ENCODE data around the gene DFFA.
A peak's percentile ranks its signal among the peaks of the same experiment; 100 is the strongest.

The DFFA gene

GRCh38 chr1:10516925-10517676 is 44.8 kb upstream of the DFFA start:
- Histone ChIP-seq H3K36me3 (ENCODE audit: insufficient read depth, insufficient read length, low read length) (peaks cover 3% of the 10 kb centered on the region), H3K4me1 (ENCODE audit: insufficient read depth, insufficient read length) (peaks cover 5% of the 10 kb centered on the region), H3K27me3 (ENCODE audit: insufficient read depth, insufficient read length) (no peaks in the 10 kb centered on the region), H3K4me3 (ENCODE audit: insufficient read length, low read depth) (no peak overlapping the region), H3K9me3 (ENCODE audit: insufficient read depth, low read length) (no peaks in the 10 kb centered on the region), H3K9ac (ENCODE audit: insufficient read length, low read depth) (no peak overlapping the region)
- no peak for DNase-seq (ENCODE audit: low read depth, low spot score)
- no peak for TF ChIP-seq ZNF274 (IDR thresholded peaks at IDR 0.05; ENCODE audit: low read depth, low read length)
- no peak for TF ChIP-seq SUZ12 (IDR thresholded peaks at IDR 0.05; ENCODE audit: extremely low read depth, insufficient read depth, insufficient read length)
- TF ChIP-seq YY1 (IDR thresholded peaks at IDR 0.05; ENCODE audit: insufficient read depth, insufficient read length): no peak

GRCh38 chr1:10515976-10516750 is 43.8 kb upstream of the DFFA start:
- Histone ChIP-seq H3K4me1 (ENCODE audit: insufficient read depth, insufficient read length) (peaks cover 5% of the 10 kb centered on the region), H3K36me3 (ENCODE audit: insufficient read depth, insufficient read length, low read length) (peaks cover 2% of the 10 kb centered on the region), H3K9me3 (ENCODE audit: insufficient read depth, low read length) (no peaks in the 10 kb centered on the region), H3K9ac (ENCODE audit: insufficient read length, low read depth) (no peak overlapping the region), H3K27me3 (ENCODE audit: insufficient read depth, insufficient read length) (no peaks in the 10 kb centered on the region), H3K4me3 (ENCODE audit: insufficient read length, low read depth) (no peak overlapping the region)
- TF ChIP-seq SUZ12 (IDR thresholded peaks at IDR 0.05; ENCODE audit: extremely low read depth, insufficient read depth, insufficient read length): no peak
- TF ChIP-seq ZNF274 (IDR thresholded peaks at IDR 0.05; ENCODE audit: low read depth, low read length): no peak
- no peak for TF ChIP-seq YY1 (IDR thresholded peaks at IDR 0.05; ENCODE audit: insufficient read depth, insufficient read length)
- no peak for DNase-seq (ENCODE audit: low read depth, low spot score)

GRCh38 chr1:10515301-10515975 is 43.1 kb upstream of the DFFA start:
- no peak for DNase-seq (ENCODE audit: low read depth, low spot score)
- H3K9ac ChIP-seq (ENCODE audit: insufficient read length, low read depth): no peak overlapping the region
- TF ChIP-seq ZNF274 (IDR thresholded peaks at IDR 0.05; ENCODE audit: low read depth, low read length) (no peak), SUZ12 (IDR thresholded peaks at IDR 0.05; ENCODE audit: extremely low read depth, insufficient read depth, insufficient read length) (no peak), YY1 (IDR thresholded peaks at IDR 0.05; ENCODE audit: insufficient read depth, insufficient read length) (no peak)
- no peaks in the 10 kb centered on the region for H3K9me3 ChIP-seq (ENCODE audit: insufficient read depth, low read length)
- peaks cover 7% of the 10 kb centered on the region for H3K4me1 ChIP-seq (ENCODE audit: insufficient read depth, insufficient read length)
- peaks cover 2% of the 10 kb centered on the region for H3K36me3 ChIP-seq (ENCODE audit: insufficient read depth, insufficient read length, low read length)
- H3K4me3 ChIP-seq (ENCODE audit: insufficient read length, low read depth): no peak overlapping the region
- H3K27me3 ChIP-seq (ENCODE audit: insufficient read depth, insufficient read length): no peaks in the 10 kb centered on the region

- no peak for DNase-seq (ENCODE audit: low read depth, low spot score)
Observed at GRCh38 chr1:10514490-10515235, 42.3 kb upstream of the DFFA start.

GRCh38 chr1:10513199-10513598 is 40.9 kb upstream of the DFFA start:
- Histone ChIP-seq H3K9me3 (ENCODE audit: insufficient read depth, low read length) (no peaks in the 10 kb centered on the region), H3K27me3 (ENCODE audit: insufficient read depth, insufficient read length) (no peaks in the 10 kb centered on the region), H3K36me3 (ENCODE audit: insufficient read depth, insufficient read length, low read length) (peaks cover 2% of the 10 kb centered on the region), H3K9ac (ENCODE audit: insufficient read length, low read depth) (no peak overlapping the region), H3K4me3 (ENCODE audit: insufficient read length, low read depth) (no peak overlapping the region), H3K4me1 (ENCODE audit: insufficient read depth, insufficient read length) (peaks cover 10% of the 10 kb centered on the region)
- no peak for DNase-seq (ENCODE audit: low read depth, low spot score)
- TF ChIP-seq YY1 (IDR thresholded peaks at IDR 0.05; ENCODE audit: insufficient read depth, insufficient read length) (no peak), ZNF274 (IDR thresholded peaks at IDR 0.05; ENCODE audit: low read depth, low read length) (no peak), SUZ12 (IDR thresholded peaks at IDR 0.05; ENCODE audit: extremely low read depth, insufficient read depth, insufficient read length) (no peak)

More at GRCh38 chr1:10514490-10515235, 42.3 kb upstream of the DFFA start:
- no peaks in the 10 kb centered on the region for H3K9me3 ChIP-seq (ENCODE audit: insufficient read depth, low read length)
- H3K27me3 ChIP-seq (ENCODE audit: insufficient read depth, insufficient read length): no peaks in the 10 kb centered on the region
- H3K4me1 ChIP-seq (ENCODE audit: insufficient read depth, insufficient read length): peaks cover 10% of the 10 kb centered on the region
- H3K36me3 ChIP-seq (ENCODE audit: insufficient read depth, insufficient read length, low read length): peaks cover 2% of the 10 kb centered on the region
- no peak for TF ChIP-seq SUZ12 (IDR thresholded peaks at IDR 0.05; ENCODE audit: extremely low read depth, insufficient read depth, insufficient read length)
- no peak for TF ChIP-seq ZNF274 (IDR thresholded peaks at IDR 0.05; ENCODE audit: low read depth, low read length)
- no peak for TF ChIP-seq YY1 (IDR thresholded peaks at IDR 0.05; ENCODE audit: insufficient read depth, insufficient read length)
- H3K4me3 ChIP-seq (ENCODE audit: insufficient read length, low read depth): no peak overlapping the region
- H3K9ac ChIP-seq (ENCODE audit: insufficient read length, low read depth): peak overlapping the region; percentile 56

- no peak overlapping the region for H3K4me3 ChIP-seq (ENCODE audit: insufficient read length, low read depth)
- H3K36me3 ChIP-seq (ENCODE audit: insufficient read depth, insufficient read length, low read length): peaks cover 2% of the 10 kb centered on the region
- DNase-seq (ENCODE audit: low read depth, low spot score): no peak
- no peaks in the 10 kb centered on the region for H3K27me3 ChIP-seq (ENCODE audit: insufficient read depth, insufficient read length)
- H3K9me3 ChIP-seq (ENCODE audit: insufficient read depth, low read length): no peaks in the 10 kb centered on the region
- H3K4me1 ChIP-seq (ENCODE audit: insufficient read depth, insufficient read length): peaks cover 7% of the 10 kb centered on the region
- TF ChIP-seq SUZ12 (IDR thresholded peaks at IDR 0.05; ENCODE audit: extremely low read depth, insufficient read depth, insufficient read length) (no peak), ZNF274 (IDR thresholded peaks at IDR 0.05; ENCODE audit: low read depth, low read length) (no peak), YY1 (IDR thresholded peaks at IDR 0.05; ENCODE audit: insufficient read depth, insufficient read length) (no peak)
- H3K9ac ChIP-seq (ENCODE audit: insufficient read length, low read depth): no peak overlapping the region
Observed at GRCh38 chr1:10511494-10511885, 39.2 kb upstream of the DFFA start.
